B cell (primary cell): ENCODE data around the gene PRRT2. TPM values are rescaled to one million over a fixed set of nuclear protein-coding genes. Genes with fewer than 3 reads are reported as not detected.

ENCODE experiments used
- ATAC-seq: fragments of 200-7000 bp; cut with Tn5 transposase; one replicate; pipeline ENCODE4 v1.10.0; 2021; ENCODE audit warnings: low read depth, mild to moderate bottlenecking, moderate number of reproducible peaks, moderate library complexity
- CTCF ChIA-PET: fragments of 350-600 bp; sonication (Branson Sonifier 250); formaldehyde crosslinking; loops from one replicate; lab custom pipeline; 2021; ENCODE audit warnings: antibody characterized with exemption, inconsistent platforms; lab: Charles Lee
- POLR2A ChIA-PET: fragments of 350-600 bp; sonication (Branson Sonifier 250); formaldehyde crosslinking; loops from one replicate; lab custom pipeline; 2021; ENCODE audit warnings: antibody characterized with exemption; lab: Charles Lee
- DNase-seq: peaks from one replicate; pipeline ENCODE4 v3.0.0; 2013
- H2AFZ ChIP-seq: 2 replicates; pipeline ENCODE4 v1.6.1; 2012; ENCODE audit warnings: mild to moderate bottlenecking, low read depth, low read length; ENCODE audit not compliant: insufficient read depth, poor library complexity, severe bottlenecking
- H3K27ac ChIP-seq, 2 donors: 1 replicate in 1 of 2; 2 replicates in 1 of 2; pipeline ENCODE4 v1.5.1; 2012 to 2013; ENCODE audit warnings: low read length in 2 of 2, mild to moderate bottlenecking in 2 of 2, moderate library complexity in 1 of 2
- H3K27me3 ChIP-seq, 4 experiments: fragments of 200-600 bp in 1 of 4; sonication (generic) in 1 of 4; replicated peaks in 1 of 4; 1 replicate in 2 of 4; 2 replicates in 2 of 4; pipeline versions ENCODE4 v1.6.1 to v1.7.0; 2013 to 2016; ENCODE audit warnings: low read length in 3 of 4, mild to moderate bottlenecking in 2 of 4, mixed read lengths in 1 of 4, moderate library complexity in 1 of 4; ENCODE audit not compliant: insufficient read depth in 4 of 4, control insufficient read depth in 3 of 4; ENCODE audit errors: control extremely low read depth in 1 of 4
- H3K36me3 ChIP-seq, 2 experiments: replicated peaks in 1 of 2; 1 replicate in 1 of 2; 2 replicates in 1 of 2; pipeline versions ENCODE4 v1.6.1 to v1.7.1; 2013; ENCODE audit warnings: low read length in 1 of 2; ENCODE audit not compliant: insufficient read depth in 2 of 2, control insufficient read depth in 1 of 2; ENCODE audit errors: control extremely low read depth in 1 of 2, extremely low read depth in 1 of 2
- H3K4me1 ChIP-seq, 2 donors: fragments of 200-600 bp in 1 of 2; sonication (generic) in 1 of 2; 1 replicate in 1 of 2; 2 replicates in 1 of 2; pipeline versions ENCODE4 v1.5.1 to v1.6.1; 2013 to 2017; ENCODE audit warnings: low read length in 2 of 2; ENCODE audit not compliant: control insufficient read depth in 2 of 2, insufficient read depth in 2 of 2
- H3K4me2 ChIP-seq: replicated peaks from 2 replicates; pipeline ENCODE3; 2012; ENCODE audit warnings: mild to moderate bottlenecking, low read depth, low read length; ENCODE audit not compliant: poor library complexity, severe bottlenecking
- H3K4me3 ChIP-seq, 5 experiments: fragments of 200-600 bp in 1 of 5; sonication (generic) in 1 of 5; 1 replicate in 3 of 5; 2 replicates in 2 of 5; pipeline versions ENCODE4 v1.5.1 to v1.7.0; 2011 to 2016; ENCODE audit warnings: low read length in 4 of 5, mild to moderate bottlenecking in 4 of 5, low read depth in 2 of 5, control low read depth in 1 of 5, moderate library complexity in 1 of 5; ENCODE audit not compliant: insufficient read depth in 1 of 5; ENCODE audit errors: control extremely low read depth in 1 of 5, extremely low read depth in 1 of 5
- H3K79me2 ChIP-seq: fragments of 200-600 bp; sonication (generic); one replicate; pipeline ENCODE4 v1.6.0; 2016; ENCODE audit warnings: low read length; ENCODE audit not compliant: control insufficient read depth, insufficient read depth
- H3K9ac ChIP-seq: fragments of 200-600 bp; sonication (generic); 2 replicates; pipeline ENCODE4 v1.6.1; 2017; ENCODE audit warnings: mild to moderate bottlenecking, low read length, moderate library complexity
- H3K9me3 ChIP-seq, 3 donors: one replicate each; pipeline versions ENCODE4 v1.6.1 to v1.7.1; 2013; ENCODE audit warnings: low read length in 2 of 3; ENCODE audit not compliant: control insufficient read depth in 2 of 3, insufficient read depth in 1 of 3; ENCODE audit errors: control extremely low read depth in 1 of 3
- H4K20me1 ChIP-seq: 2 replicates; pipeline ENCODE4 v1.6.0; 2012; ENCODE audit warnings: mild to moderate bottlenecking, low read length; ENCODE audit not compliant: insufficient read depth, control insufficient read depth, poor library complexity, severe bottlenecking
- H3K27ac Mint-ChIP-seq: one replicate; pipeline ENCODE4 v1.8.0; 2021; ENCODE audit warnings: mixed read lengths
- H3K27me3 Mint-ChIP-seq: one replicate; pipeline ENCODE4 v1.8.0; 2021; ENCODE audit warnings: mixed read lengths
- H3K4me1 Mint-ChIP-seq: one replicate; pipeline ENCODE4 v1.8.0; 2021; ENCODE audit warnings: mixed read lengths
- H3K4me3 Mint-ChIP-seq: one replicate; pipeline ENCODE4 v1.8.0; 2021; ENCODE audit warnings: mixed read lengths
- H3K9me3 Mint-ChIP-seq: one replicate; pipeline ENCODE4 v1.8.0; 2022; ENCODE audit warnings: mixed read lengths; ENCODE audit not compliant: insufficient read depth
- CTCF ChIP-seq: fragments of 200-600 bp; IDR thresholded peaks from one replicate; pipeline ENCODE4 v1.8.0; 2022; ENCODE audit warnings: antibody characterized with exemption, mild to moderate bottlenecking
- EZH2 ChIP-seq: IDR thresholded peaks from 2 replicates; pipeline ENCODE4 v1.6.1; 2012; ENCODE audit warnings: borderline replicate concordance, low read depth, mild to moderate bottlenecking, moderate library complexity, low read length; ENCODE audit not compliant: insufficient read depth, poor library complexity, severe bottlenecking
- WGBS: methylation state at CpG from one replicate; pipeline ENCODE4 v1.1.5; 2013; ENCODE audit warnings: missing lambda C conversion rate; ENCODE audit not compliant: insufficient coverage; 5-methylcytosine and 5-hydroxymethylcytosine counted together
- intact Hi-C: fragments of 100-400 bp; cut with micrococcal nuclease; formaldehyde crosslinking; loops from one replicate; pipeline ENCODE4 v1.10.0; 2022
- polyA plus RNA-seq: library from polyadenylated mRNA; depleted of rRNA; stranded (reverse); fragments of >200 nt; gene quantifications from 2 replicates; pipeline ENCODE4 v1.2.3, GENCODE V29; 2012
- total RNA-seq, 2 donors: library from RNA; stranded (reverse); fragments of 120-200 nt in 1 of 2; gene quantifications; 1 replicate in 1 of 2; 2 replicates in 1 of 2; pipeline versions ENCODE4 v1.2.3 to v1.2.4, GENCODE V29; 2013 to 2022

PRRT2 gene
- total and polyA plus RNA-seq, 2 donors (not counting 1 experiment from before 2014, with no cell fraction given), result 0.79 to 3.1 TPM

GRCh38 chr16:29812754-29813643 is 1.0 kb downstream of the PRRT2 start:
- Mint-ChIP-seq H3K4me1 (peaks cover 61% of the 10 kb centered on the region), H3K27ac (no peak overlapping the region), H3K27me3 (no peaks in the 10 kb centered on the region), H3K9me3 (no peaks in the 10 kb centered on the region), H3K4me3 (peak overlapping the region; percentile 88)
- H4K20me1 ChIP-seq, result peaks cover 51% of the 10 kb centered on the region
- H3K9ac ChIP-seq, result no peak overlapping the region
- no peak for ATAC-seq
- no peak for DNase-seq
- no peak overlapping the region for H2AFZ ChIP-seq
- H3K79me2 ChIP-seq, result peaks cover 45% of the 10 kb centered on the region
- TF ChIP-seq EZH2, result no peak
- TF ChIP-seq CTCF, result no peak
- intact Hi-C loops, result loop anchor here (10.0 kb wide), 1 partner anchor 218 kb away; no protein-coding TSS in a partner anchor
- peaks cover 0 to 5% (median 0%) of the 10 kb centered on the region in 3 donors for H3K9me3 ChIP-seq
- peaks cover 2 to 20% of the 10 kb centered on the region in 2 experiments for H3K36me3 ChIP-seq
- ChIA-PET CTCF (interaction anchor here (1.5 kb wide), 1 partner anchor 16 kb away, joined by 4 read pairs; no protein-coding TSS in a partner anchor), POLR2A (interaction anchor here (0.5 to 1.1 kb wide), 6 partner anchors 8 to 822 kb away, joined by 3 to 6 read pairs (median 4); no protein-coding TSS in a partner anchor)
- H3K4me2 ChIP-seq, result peak overlapping the region; percentile 99
- H3K27ac ChIP-seq, result no peak overlapping the region
- WGBS, result 75% methylated on average over 6 of the region's 9 CpGs
- H3K4me3 ChIP-seq, result no peak overlapping the region
- peaks cover 0 to 13% (median 5%) of the 10 kb centered on the region in 4 experiments for H3K27me3 ChIP-seq
- peaks cover 56 to 67% of the 10 kb centered on the region in 2 donors for H3K4me1 ChIP-seq
